Mesendoderm (in vitro differentiated cells): ENCODE data around the gene MAST4. TPM values are rescaled to one million over a fixed set of nuclear protein-coding genes. Genes with fewer than 3 reads are reported as not detected.

ENCODE experiments used
- DNase-seq: peaks from one replicate; pipeline ENCODE4 v3.0.0; 2013
- H2AK5ac ChIP-seq: 2 replicates; pipeline ENCODE4 v1.6.1; 2013; ENCODE audit warnings: low read length, inconsistent platforms
- H2BK120ac ChIP-seq: 2 replicates; pipeline ENCODE4 v1.6.1; 2013; ENCODE audit warnings: low read depth, mild to moderate bottlenecking, low read length, moderate library complexity, mixed read lengths
- H2BK15ac ChIP-seq: replicated peaks from 2 replicates; pipeline ENCODE4 v1.6.1; 2013; ENCODE audit warnings: low read depth, mild to moderate bottlenecking, moderate library complexity
- H2BK5ac ChIP-seq: 2 replicates; pipeline ENCODE4 v1.6.1; 2013; ENCODE audit warnings: low read length, inconsistent platforms
- H3K18ac ChIP-seq: 2 replicates; pipeline ENCODE4 v1.6.1; 2013; ENCODE audit warnings: mild to moderate bottlenecking, low read length, mixed read lengths
- H3K23ac ChIP-seq: one replicate; pipeline ENCODE4 v1.6.1; 2013; ENCODE audit warnings: low read length
- H3K27ac ChIP-seq: 2 replicates; pipeline ENCODE4 v1.5.1; 2013; ENCODE audit warnings: low read depth, mild to moderate bottlenecking, inconsistent platforms, low read length, moderate library complexity
- H3K27me3 ChIP-seq: 2 replicates; pipeline ENCODE4 v1.6.1; 2013; ENCODE audit warnings: low read length, control low read depth, mild to moderate bottlenecking, inconsistent platforms; ENCODE audit not compliant: insufficient read depth, poor library complexity
- H3K36me3 ChIP-seq: 2 replicates; pipeline ENCODE4 v1.6.1; 2013; ENCODE audit warnings: low read length, inconsistent platforms; ENCODE audit not compliant: control insufficient read depth, insufficient read depth
- H3K4ac ChIP-seq: one replicate; pipeline ENCODE4 v1.6.1; 2013; ENCODE audit warnings: low read depth, mild to moderate bottlenecking, low read length, moderate library complexity
- H3K4me1 ChIP-seq: 2 replicates; pipeline ENCODE4 v1.6.1; 2013; ENCODE audit warnings: low read depth, low read length, inconsistent platforms; ENCODE audit not compliant: control insufficient read depth
- H3K4me2 ChIP-seq: 2 replicates; pipeline ENCODE4 v1.6.1; 2013; ENCODE audit warnings: low read length
- H3K4me3 ChIP-seq: 2 replicates; pipeline ENCODE4 v1.5.1; 2013; ENCODE audit warnings: mild to moderate bottlenecking, low read length
- H3K56ac ChIP-seq: one replicate; pipeline ENCODE4 v1.6.1; 2013; ENCODE audit warnings: low read length
- H3K79me1 ChIP-seq: 2 replicates; pipeline ENCODE4 v1.6.1; 2013; ENCODE audit warnings: low read length, inconsistent platforms
- H3K79me2 ChIP-seq: 2 replicates; pipeline ENCODE4 v1.6.1; 2013; ENCODE audit warnings: mild to moderate bottlenecking, low read length; ENCODE audit not compliant: control insufficient read depth, insufficient read depth
- H3K9ac ChIP-seq: 2 replicates; pipeline ENCODE4 v1.6.1; 2013; ENCODE audit warnings: low read length, inconsistent platforms
- H4K5ac ChIP-seq: one replicate; pipeline ENCODE4 v1.6.1; 2013; ENCODE audit warnings: low read length
- H4K8ac ChIP-seq: one replicate; pipeline ENCODE4 v1.6.1; 2013; ENCODE audit warnings: low read depth, mild to moderate bottlenecking, control low read depth, low read length, moderate library complexity
- WGBS: extraction: QIAGEN DNeasy Blood & Tissue Kit; methylation state at CpG from one replicate; pipeline ENCODE4 v1.1.7; 2013; ENCODE audit warnings: low lambda C conversion rate, missing lambda C conversion rate; ENCODE audit not compliant: insufficient coverage; ENCODE audit errors: extremely low coverage; 5-methylcytosine and 5-hydroxymethylcytosine counted together
- polyA plus RNA-seq, 2 experiments: library from polyadenylated mRNA; stranded (reverse); fragments of 200-250 nt; gene quantifications; one replicate each; pipeline ENCODE4 v1.2.3, GENCODE V29; 2013

MAST4 gene
- polyA plus RNA-seq (2013, experiment 1 of 2), result 4.1 TPM
- polyA plus RNA-seq (2013, experiment 2 of 2), result 3.7 TPM

GRCh38 chr5:66595756-66596635, at the start of gene MAST4:
TSS of gene MAST4 (plus strand) at chr5:66596393. CDS start at chr5:66596656, 263 bp downstream.
- no peaks in the 10 kb centered on the region for H3K79me1 ChIP-seq
- H2AK5ac ChIP-seq, result no peak within 1 kb of the TSS
- H3K4me1 ChIP-seq, result no peaks in the 10 kb centered on the region
- no peak within 1 kb of the TSS for H3K27ac ChIP-seq
- no peaks in the 10 kb centered on the region for H3K79me2 ChIP-seq
- no peaks in the 10 kb centered on the region for H3K36me3 ChIP-seq
- peak within 1 kb of the TSS; percentile 47 for H3K4me3 ChIP-seq
- peak within 1 kb of the TSS; percentile 67 for H3K9ac ChIP-seq
- peak within 1 kb of the TSS; percentile 85 for H3K56ac ChIP-seq
- H3K4me2 ChIP-seq, result peak within 1 kb of the TSS; percentile 85
- no peak within 1 kb of the TSS for H3K4ac ChIP-seq
- WGBS, result no CpG with 5 or more reads among the region's 74 CpGs
- peak within 1 kb of the TSS; percentile 71 for H3K23ac ChIP-seq
- no peak within 1 kb of the TSS for H2BK120ac ChIP-seq
- no peak within 1 kb of the TSS for H3K18ac ChIP-seq
- no peak within 1 kb of the TSS for H2BK15ac ChIP-seq
- DNase-seq, result peak; percentile 95
- H3K27me3 ChIP-seq, result peaks cover 17% of the 10 kb centered on the region
- H4K5ac ChIP-seq, result no peak within 1 kb of the TSS
- no peak within 1 kb of the TSS for H4K8ac ChIP-seq
- H2BK5ac ChIP-seq, result no peak within 1 kb of the TSS

DNA sequence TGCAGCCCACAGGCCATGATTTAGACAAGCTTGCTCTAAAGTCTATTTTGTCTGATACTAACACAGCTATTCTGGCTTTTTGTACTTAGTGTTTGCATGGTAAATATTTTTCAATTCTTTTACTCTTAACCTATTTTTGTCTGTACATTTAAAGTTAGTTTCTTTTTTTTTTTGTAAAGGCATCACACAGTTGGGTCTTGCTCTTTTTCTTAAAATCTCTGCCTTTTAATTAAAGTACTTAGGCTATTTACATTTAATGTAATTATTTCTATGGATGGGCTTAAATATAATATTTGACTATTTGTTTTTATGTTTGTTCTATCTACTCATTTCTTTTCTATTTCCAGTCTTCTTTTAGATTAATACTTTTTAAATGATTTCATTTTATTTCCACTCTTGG, 49.7 kb upstream of the MAST4 start:
- Histone ChIP-seq H4K5ac (no peak overlapping the region), H2AK5ac (no peak overlapping the region), H3K27me3 (no peaks in the 10 kb centered on the region), H3K79me1 (no peaks in the 10 kb centered on the region), H3K36me3 (no peaks in the 10 kb centered on the region), H3K27ac (no peak overlapping the region), H3K4me1 (no peaks in the 10 kb centered on the region), H3K56ac (no peak overlapping the region), H2BK15ac (no peak overlapping the region), H3K9ac (no peak overlapping the region), H2BK120ac (no peak overlapping the region), H3K18ac (no peak overlapping the region), H2BK5ac (no peak overlapping the region), H4K8ac (no peak overlapping the region), H3K4me2 (no peak overlapping the region), H3K23ac (no peak overlapping the region), H3K79me2 (no peaks in the 10 kb centered on the region), H3K4ac (no peak overlapping the region), H3K4me3 (no peak overlapping the region)
- no peak for DNase-seq

GRCh38 chr5:66551338-66551737, 44.9 kb upstream of the MAST4 start:
- H4K5ac ChIP-seq, result no peak overlapping the region
- no peaks in the 10 kb centered on the region for H3K36me3 ChIP-seq
- H3K4me2 ChIP-seq, result no peak overlapping the region
- peak; percentile 82 for DNase-seq
- H2BK120ac ChIP-seq, result no peak overlapping the region
- no peaks in the 10 kb centered on the region for H3K27me3 ChIP-seq
- no peak overlapping the region for H3K18ac ChIP-seq
- no peak overlapping the region for H3K56ac ChIP-seq
- H3K79me1 ChIP-seq, result no peaks in the 10 kb centered on the region
- H4K8ac ChIP-seq, result no peak overlapping the region
- no peak overlapping the region for H2AK5ac ChIP-seq
- H2BK15ac ChIP-seq, result no peak overlapping the region
- no peaks in the 10 kb centered on the region for H3K79me2 ChIP-seq
- no peak overlapping the region for H3K4ac ChIP-seq
- no peaks in the 10 kb centered on the region for H3K4me1 ChIP-seq
- no CpG with 5 or more reads among the region's 2 CpGs for WGBS
- no peak overlapping the region for H3K4me3 ChIP-seq
- H3K27ac ChIP-seq, result no peak overlapping the region
- H2BK5ac ChIP-seq, result no peak overlapping the region
- H3K9ac ChIP-seq, result no peak overlapping the region
- H3K23ac ChIP-seq, result no peak overlapping the region

GRCh38 chr5:66551945-66552344, 44.2 kb upstream of the MAST4 start:
- no peak overlapping the region for H3K56ac ChIP-seq
- H3K27me3 ChIP-seq, result no peaks in the 10 kb centered on the region
- no peak overlapping the region for H2BK5ac ChIP-seq
- no peaks in the 10 kb centered on the region for H3K79me2 ChIP-seq
- no peaks in the 10 kb centered on the region for H3K79me1 ChIP-seq
- no peak overlapping the region for H2BK120ac ChIP-seq
- WGBS, result no CpG with 5 or more reads among the region's 1 CpG
- no peak overlapping the region for H2AK5ac ChIP-seq
- H3K23ac ChIP-seq, result no peak overlapping the region
- DNase-seq, result peak; percentile 36
- H3K9ac ChIP-seq, result no peak overlapping the region
- no peaks in the 10 kb centered on the region for H3K4me1 ChIP-seq
- H3K27ac ChIP-seq, result no peak overlapping the region
- no peak overlapping the region for H3K18ac ChIP-seq
- H3K36me3 ChIP-seq, result no peaks in the 10 kb centered on the region
- no peak overlapping the region for H4K5ac ChIP-seq
- no peak overlapping the region for H4K8ac ChIP-seq
- H2BK15ac ChIP-seq, result no peak overlapping the region
- H3K4me2 ChIP-seq, result no peak overlapping the region
- no peak overlapping the region for H3K4ac ChIP-seq
- H3K4me3 ChIP-seq, result no peak overlapping the region

DNA sequence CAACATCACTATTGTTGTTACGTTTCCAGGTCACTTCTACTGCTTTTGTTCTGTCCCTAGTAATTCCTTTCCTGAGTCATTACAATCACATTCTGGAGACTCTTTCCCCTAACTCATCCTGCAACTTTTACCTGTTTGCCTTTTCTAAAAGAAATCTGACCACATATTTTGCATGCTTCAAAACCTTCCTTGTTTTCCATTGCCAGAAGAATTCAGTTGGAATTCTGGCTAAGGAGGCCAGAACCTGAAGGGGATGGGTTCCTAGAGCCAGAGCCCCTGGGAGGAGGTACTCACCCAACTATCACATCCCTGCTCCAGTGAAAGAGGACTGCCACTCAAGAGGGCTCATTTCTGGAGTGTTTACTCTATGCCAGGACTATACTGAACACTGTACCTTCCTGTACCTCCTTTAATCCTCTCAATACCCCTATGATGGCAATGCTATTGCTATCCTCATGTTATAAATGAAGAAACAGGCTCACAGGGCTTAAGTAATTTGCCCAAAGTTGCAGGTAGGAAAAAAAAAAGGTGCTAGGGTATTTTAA, 42.8 kb upstream of the MAST4 start:
- no peak for DNase-seq
- Histone ChIP-seq H2BK120ac (no peak overlapping the region), H3K27me3 (no peaks in the 10 kb centered on the region), H3K18ac (no peak overlapping the region), H3K79me2 (no peaks in the 10 kb centered on the region), H4K5ac (no peak overlapping the region), H3K4ac (no peak overlapping the region), H2BK15ac (no peak overlapping the region), H3K56ac (no peak overlapping the region), H3K23ac (no peak overlapping the region), H3K4me3 (no peak overlapping the region), H2AK5ac (no peak overlapping the region), H3K4me2 (no peak overlapping the region), H2BK5ac (no peak overlapping the region), H3K79me1 (no peaks in the 10 kb centered on the region), H4K8ac (no peak overlapping the region), H3K27ac (no peak overlapping the region), H3K36me3 (no peaks in the 10 kb centered on the region), H3K9ac (no peak overlapping the region), H3K4me1 (no peaks in the 10 kb centered on the region)
- WGBS, result no CpG with 5 or more reads among the region's 1 CpG
